NCI-H146 (cell line): ENCODE measurements around the gene MIDN.

Experiments
- DNase-seq: peaks from one replicate; lab custom pipeline; 2025; lab: John Stamatoyannopoulos, UW

MIDN gene

GRCh38 chr19:1283207-1283916 is 35.0 kb downstream of the MIDN start:
- DNase-seq, result no peak

GRCh38 chr19:1283917-1284292 is 35.5 kb downstream of the MIDN start:
- DNase-seq, result no peak

GRCh38 chr19:1284293-1284978 is 36.1 kb downstream of the MIDN start:
- no peak for DNase-seq

GRCh38 chr19:1284979-1285736 is 36.8 kb downstream of the MIDN start:
- no peak for DNase-seq

- DNase-seq, result no peak
Measured at GRCh38 chr19:1285737-1286360, 37.5 kb downstream of the MIDN start, which contains the start of gene EFNA2. TSS of gene EFNA2 (plus strand) at chr19:1285873. CDS start at chr19:1286169, 296 bp downstream.

- no peak for DNase-seq
Measured at GRCh38 chr19:1286487-1287353, 38.3 kb downstream of the MIDN start.

- DNase-seq, result peak; percentile 26
Measured at GRCh38 chr19:1287354-1288225, 39.2 kb downstream of the MIDN start.

- DNase-seq, result no peak
Measured at GRCh38 chr19:1288226-1288612, 39.8 kb downstream of the MIDN start.

GRCh38 chr19:1288833-1289685 is 40.7 kb downstream of the MIDN start:
- DNase-seq, result no peak

GRCh38 chr19:1289686-1290025 is 41.3 kb downstream of the MIDN start:
- DNase-seq, result no peak

GRCh38 chr19:1290196-1290702 is 41.9 kb downstream of the MIDN start:
- DNase-seq, result no peak

- no peak for DNase-seq
Measured at GRCh38 chr19:1290703-1291651, 42.6 kb downstream of the MIDN start.

- DNase-seq, result no peak
Measured at GRCh38 chr19:1291761-1292418, 43.5 kb downstream of the MIDN start.

- no peak for DNase-seq
Measured at GRCh38 chr19:1292419-1293151, 44.2 kb downstream of the MIDN start.

GRCh38 chr19:1293782-1294604 is 45.6 kb downstream of the MIDN start:
- DNase-seq, result no peak

- DNase-seq, result no peak
Measured at GRCh38 chr19:1294688-1295087, 46.3 kb downstream of the MIDN start.
